ENCODE measurements around the gene FBRS.
"Not testable (repeated sequence)": the region's sequence is repeated elsewhere in the genome, so short reads cannot be mapped to it uniquely, and the experiment has no call there.

The FBRS gene

DNA sequence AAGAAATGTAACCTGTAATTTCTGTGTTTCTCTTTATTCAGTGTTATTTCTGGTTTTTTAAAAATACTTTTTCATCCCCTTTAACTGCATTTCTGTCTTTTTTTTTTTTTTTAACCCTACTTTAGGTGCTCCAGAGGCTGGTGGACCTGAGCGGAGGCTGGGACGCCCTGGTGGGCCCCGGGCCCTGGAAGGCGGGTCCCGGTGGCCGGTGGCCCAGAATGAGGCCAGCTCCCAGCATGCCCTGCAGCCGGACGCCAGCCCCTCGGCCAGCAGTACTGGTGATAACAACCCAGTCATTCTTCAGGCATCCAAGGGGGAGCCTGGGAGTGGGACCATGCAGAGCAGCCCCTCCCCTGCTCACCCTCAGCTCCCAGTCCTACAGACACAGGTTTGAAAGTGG, 42.3 kb downstream of the FBRS start:
- DNase-seq = no peak

DNA sequence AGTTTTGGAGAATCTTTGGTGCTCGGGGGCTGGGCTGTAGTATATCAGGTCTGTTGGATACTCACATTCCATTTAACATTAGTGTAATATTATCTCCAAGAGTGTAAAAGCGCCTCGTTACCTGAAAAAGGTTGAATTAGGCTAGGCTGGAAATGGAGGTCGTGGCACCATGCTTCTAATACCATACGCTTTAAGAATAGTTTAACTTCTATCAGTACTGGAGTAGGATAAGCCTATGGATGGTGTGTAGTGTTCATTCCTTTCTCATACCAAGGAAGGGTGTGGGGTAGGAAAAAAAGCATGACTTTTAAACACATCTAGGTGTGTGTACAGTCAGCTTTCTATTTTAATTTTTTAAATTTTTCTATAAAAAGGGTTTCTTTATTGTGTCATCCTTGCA, 42.7 kb downstream of the FBRS start:
- no peak for DNase-seq

DNA sequence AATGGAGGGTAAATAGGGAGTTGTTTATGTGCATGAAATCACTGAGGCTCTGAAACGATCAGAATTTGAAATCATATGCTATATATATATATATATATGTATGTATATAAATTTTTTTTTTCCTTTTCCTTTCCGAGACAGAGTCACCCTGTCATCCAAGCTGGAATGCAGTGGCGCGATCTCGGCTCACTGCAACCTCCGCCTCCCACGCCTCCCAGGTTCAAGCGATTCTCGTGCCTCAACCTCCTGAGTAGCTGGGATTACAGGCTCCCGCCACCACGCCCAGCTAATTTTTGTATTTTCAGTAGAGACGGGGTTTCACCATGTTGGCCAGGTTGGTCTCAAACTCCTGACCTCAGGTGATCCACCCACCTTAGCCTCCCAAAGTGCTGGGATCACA, 44.8 kb downstream of the FBRS start:
- not testable (repeated sequence) for DNase-seq

DNA sequence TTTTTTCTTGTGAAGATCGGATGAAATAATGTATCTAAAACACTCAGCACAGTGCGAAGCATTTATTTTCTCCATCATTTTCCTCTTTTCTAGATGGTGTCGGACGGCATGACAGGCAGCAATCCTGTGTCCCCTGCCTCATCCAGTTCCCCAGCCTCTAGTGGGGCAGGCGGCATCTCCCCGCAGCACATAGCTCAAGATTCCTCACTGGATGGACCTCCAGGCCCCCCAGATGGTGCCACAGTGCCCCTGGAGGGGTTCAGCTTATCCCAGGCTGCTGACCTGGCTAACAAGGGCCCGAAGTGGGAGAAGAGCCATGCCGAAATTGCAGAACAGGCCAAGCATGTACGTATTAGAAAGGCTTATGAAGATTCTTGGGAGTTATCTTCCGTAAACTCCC, 45.7 kb downstream of the FBRS start:
- DNase-seq = no peak

DNA sequence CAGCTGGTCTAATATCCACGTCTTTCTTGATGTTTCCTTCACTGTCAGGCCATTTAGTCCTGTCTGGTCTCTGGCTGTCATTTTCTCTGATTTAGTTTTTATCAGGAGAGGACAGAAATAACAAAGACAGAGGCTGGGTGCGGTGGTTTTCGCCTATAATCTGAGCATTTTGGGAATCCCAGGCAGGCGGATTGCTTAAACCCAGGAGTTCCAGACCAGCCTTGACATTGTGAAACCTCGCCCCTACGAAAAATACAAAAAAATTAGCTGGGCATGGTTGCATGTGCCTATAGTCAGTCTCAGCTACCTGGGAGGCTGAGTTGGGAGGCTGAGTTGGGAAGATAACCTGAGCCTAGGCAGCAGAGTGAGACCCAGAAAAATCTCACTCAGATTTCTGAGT, 47.8 kb downstream of the FBRS start:
- DNase-seq = no peak

DNA sequence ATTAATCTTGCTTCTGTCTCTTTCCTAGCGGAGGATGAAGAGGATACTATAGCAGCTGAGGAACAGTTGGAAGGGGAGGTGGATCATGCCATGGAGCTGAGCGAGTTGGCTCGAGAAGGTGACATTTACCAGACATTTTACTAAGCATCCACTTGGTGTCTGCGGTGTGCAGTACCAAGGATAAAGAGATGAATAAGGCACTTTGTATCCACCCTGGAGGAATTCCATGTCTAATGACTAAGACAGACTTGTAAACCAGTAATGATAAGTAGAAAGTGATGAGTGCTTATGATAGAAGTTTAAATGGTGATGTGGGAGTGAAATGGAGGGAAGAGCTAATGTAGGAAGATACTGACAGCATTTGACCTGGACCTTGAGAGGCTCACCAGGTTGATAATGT, 52.7 kb downstream of the FBRS start:
- DNase-seq = no peak

DNA sequence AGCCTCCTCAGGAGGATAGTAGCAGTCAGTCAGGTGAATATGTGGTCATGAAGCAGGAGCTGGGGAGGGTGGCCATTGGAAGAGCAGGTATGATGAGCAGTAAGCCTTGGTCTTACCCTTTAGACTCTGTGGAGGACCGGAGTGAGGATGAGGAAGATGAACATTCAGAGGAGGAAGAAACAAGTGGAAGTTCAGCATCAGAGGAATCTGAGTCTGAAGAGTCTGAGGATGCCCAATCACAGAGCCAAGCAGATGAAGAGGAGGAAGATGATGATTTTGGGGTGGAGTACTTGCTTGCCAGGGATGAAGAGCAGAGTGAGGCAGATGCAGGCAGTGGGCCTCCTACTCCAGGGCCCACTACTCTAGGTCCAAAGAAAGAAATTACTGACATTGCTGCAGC, 53.5 kb downstream of the FBRS start:
- no peak for DNase-seq

DNA sequence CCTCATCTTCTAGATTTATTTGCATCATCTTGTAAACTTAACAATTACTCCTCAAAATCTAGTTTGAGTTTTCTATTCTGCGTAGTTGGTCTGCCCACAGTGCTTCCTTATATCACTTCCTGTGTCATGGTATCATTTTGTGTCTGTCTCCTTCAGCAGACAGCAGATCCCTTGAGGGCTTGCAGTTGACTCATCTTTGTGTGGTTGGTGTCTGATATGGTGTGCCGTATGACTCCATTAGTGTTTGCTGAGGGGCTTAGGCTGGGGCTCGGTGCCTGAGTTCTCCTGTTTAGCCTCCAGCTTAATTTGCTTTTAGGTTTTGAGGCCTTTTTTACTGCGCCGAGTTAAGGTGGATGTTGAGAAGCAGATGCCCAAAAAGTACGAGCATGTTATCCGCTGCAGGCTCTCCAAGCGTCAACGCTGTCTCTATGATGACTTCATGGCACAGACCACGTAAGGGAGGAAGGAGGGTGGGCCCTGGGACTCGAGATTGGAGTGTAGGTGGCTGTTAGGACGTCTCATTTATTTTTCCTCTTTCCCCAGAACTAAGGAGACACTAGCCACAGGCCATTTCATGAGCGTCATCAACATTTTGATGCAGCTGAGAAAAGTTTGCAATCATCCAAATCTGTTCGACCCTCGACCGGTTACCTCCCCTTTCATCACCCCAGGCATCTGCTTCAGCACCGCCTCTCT, 57.7 kb downstream of the FBRS start:
- no peak for DNase-seq

DNA sequence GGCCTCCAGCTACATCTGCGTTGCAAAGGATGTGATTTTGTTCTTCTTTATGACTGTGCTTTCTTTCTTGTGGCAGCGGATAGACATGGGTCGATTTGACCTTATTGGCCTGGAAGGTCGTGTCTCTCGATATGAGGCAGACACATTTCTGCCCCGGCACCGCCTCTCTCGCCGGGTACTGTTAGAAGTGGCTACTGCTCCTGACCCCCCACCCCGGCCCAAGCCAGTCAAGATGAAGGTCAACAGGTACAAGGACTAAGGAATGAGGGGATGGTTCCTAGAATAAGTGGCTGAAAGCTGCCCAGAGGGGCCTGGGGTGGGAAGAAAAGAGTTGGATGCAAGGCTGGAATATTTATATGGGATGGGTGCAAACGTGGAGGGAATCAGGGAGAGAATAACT, 61.9 kb downstream of the FBRS start:
- DNase-seq = no peak

Data from NCI-H1092 treated with DMSO at 0.1 percent for 48 hours (cell line).